Measurements from ENCODE around the gene MYOG.
A peak's percentile ranks its signal among the peaks of the same experiment; 100 is the strongest.

Gene MYOG

GRCh38 chr1:203046984-203047630, 38.7 kb downstream of the MYOG start:
- no peak for DNase-seq (ENCODE audit: low spot score)

GRCh38 chr1:203045821-203046594, 39.8 kb downstream of the MYOG start:
- DNase-seq (ENCODE audit: low spot score), result no peak

GRCh38 chr1:203045336-203045735, 40.5 kb downstream of the MYOG start:
- DNase-seq (ENCODE audit: low spot score), result no peak

GRCh38 chr1:203044546-203045250, 41.1 kb downstream of the MYOG start:
- no peak for DNase-seq (ENCODE audit: low spot score)

GRCh38 chr1:203043830-203044545, 41.8 kb downstream of the MYOG start:
- DNase-seq (ENCODE audit: low spot score), result no peak

GRCh38 chr1:203041351-203041932, 44.4 kb downstream of the MYOG start:
- DNase-seq (ENCODE audit: low spot score), result no peak

- no peak for DNase-seq (ENCODE audit: low spot score)
These were observed 45.1 kb downstream of the MYOG start for GRCh38 chr1:203040513-203041275.

- DNase-seq (ENCODE audit: low spot score), result no peak
These were observed 46.0 kb downstream of the MYOG start for GRCh38 chr1:203039609-203040512.

GRCh38 chr1:203038891-203039608, 46.8 kb downstream of the MYOG start:
- peak; percentile 50 for DNase-seq (ENCODE audit: low spot score)

- no peak for DNase-seq (ENCODE audit: low spot score)
These were observed 47.5 kb downstream of the MYOG start for GRCh38 chr1:203038217-203038741.

GRCh38 chr1:203037509-203038190, 48.2 kb downstream of the MYOG start:
- no peak for DNase-seq (ENCODE audit: low spot score)

- DNase-seq (ENCODE audit: low spot score), result no peak
These were observed 49.3 kb downstream of the MYOG start for GRCh38 chr1:203036537-203036936.

- no peak for DNase-seq (ENCODE audit: low spot score)
These were observed 49.7 kb downstream of the MYOG start for GRCh38 chr1:203036135-203036534.

- no peak for DNase-seq (ENCODE audit: low spot score)
These were observed 50.5 kb downstream of the MYOG start for GRCh38 chr1:203035111-203036000.

GRCh38 chr1:203034422-203035110, 51.2 kb downstream of the MYOG start:
- DNase-seq (ENCODE audit: low spot score), result no peak

- no peak for DNase-seq (ENCODE audit: low spot score)
These were observed 51.9 kb downstream of the MYOG start for GRCh38 chr1:203033917-203034316.

- no peak for DNase-seq (ENCODE audit: low spot score)
These were observed 52.5 kb downstream of the MYOG start for GRCh38 chr1:203033287-203033686.
